ENCODE data around the gene DNALI1. TPM values are rescaled to one million over a fixed set of nuclear protein-coding genes. Genes with fewer than 3 reads are reported as not detected.

DNALI1 gene
- total and polyA plus RNA-seq, 2 of the 4 experiments (the other 2 are of a cell fraction) = 9.1 to 10.1 TPM

- Histone ChIP-seq H4K8ac (ENCODE audit: low read depth in 2 of 2, low read length in 2 of 2) (no peak overlapping the region), H3K4me2 (ENCODE audit: low read depth, low read length) (no peak overlapping the region), H3K9me3 (ENCODE audit: control insufficient read depth, insufficient read depth, low read length) (no peaks in the 10 kb centered on the region), H3K23ac (ENCODE audit: low read depth, low read length) (no peak overlapping the region), H2BK20ac (ENCODE audit: low read depth, low read length) (no peak overlapping the region), H2AFZ (replicated peaks; ENCODE audit: low read length, poor library complexity) (no peak overlapping the region), H3K27ac (ENCODE audit: insufficient read depth, low read length) (no peak overlapping the region), H2BK120ac (ENCODE audit: low read depth, low read length) (no peak overlapping the region), H3K9me1 (ENCODE audit: insufficient read depth, low read length) (no peaks in the 10 kb centered on the region), H4K91ac (ENCODE audit: insufficient read depth, low read depth, low read length) (no peak overlapping the region), H3K9ac (ENCODE audit: low read depth, low read length) (no peak overlapping the region), H3K4ac (ENCODE audit: low read depth, low read length) (no peak overlapping the region), H3K36me3 (ENCODE audit: control insufficient read depth, insufficient read depth, low read length) (peaks cover 57% of the 10 kb centered on the region), H2AK5ac (ENCODE audit: low read depth, low read length) (no peak overlapping the region), H4K5ac (ENCODE audit: low read depth, low read length) (no peak overlapping the region), H2BK15ac (ENCODE audit: low read depth, low read length) (no peak overlapping the region), H2AK9ac (replicated peaks; ENCODE audit: low read depth, low read length, poor library complexity) (no peak overlapping the region), H3K79me1 (ENCODE audit: low read depth in 1 of 2, low read length in 2 of 2) (peaks cover 12 to 29% of the 10 kb centered on the region in 2 experiments), H3K56ac (ENCODE audit: extremely low read depth, insufficient read depth, low read length) (no peak overlapping the region), H3K4me3 (ENCODE audit: insufficient read depth, low read depth, low read length) (no peak overlapping the region), H3K4me1 (ENCODE audit: control insufficient read depth, insufficient read depth, low read length) (peaks cover 10% of the 10 kb centered on the region), H3K27me3 (ENCODE audit: control insufficient read depth, insufficient read depth, low read length) (no peaks in the 10 kb centered on the region), H3K18ac (ENCODE audit: low read depth, low read length) (no peak overlapping the region), H3K14ac (replicated peaks; ENCODE audit: low read depth, low read length) (no peak overlapping the region), H4K20me1 (ENCODE audit: insufficient read depth, low read length) (peaks cover 11% of the 10 kb centered on the region), H2BK5ac (ENCODE audit: low read depth, low read length, poor library complexity, severe bottlenecking) (no peak overlapping the region)
- no peak for ATAC-seq (ENCODE audit: low read depth)
- TF ChIP-seq CEBPB (IDR thresholded peaks at IDR 0.05; ENCODE audit: low read depth, low read length) (peak; percentile 65), FOS (IDR thresholded peaks at IDR 0.05; ENCODE audit: low read depth, low read length) (no peak), BHLHE40 (IDR thresholded peaks at IDR 0.05; ENCODE audit: low read depth, low read length) (no peak), USF2 (IDR thresholded peaks at IDR 0.05; ENCODE audit: low read depth, low read length) (no peak), ELK1 (IDR thresholded peaks at IDR 0.05; ENCODE audit: borderline replicate concordance, low read depth, low read length) (no peak)
- no TSS peak for BruUV-seq (replicated peaks)
- DNase-seq = no peak
- ChIA-PET CTCF (no interaction called here), POLR2A (ENCODE audit: unreplicated experiment) (no interaction called here)
- whole genome bisulfite sequencing, 2 experiments (ENCODE audit: extremely low coverage in 2 of 2, insufficient read length in 1 of 2) = no CpG with 5 or more reads among the region's 3 CpGs
- in situ Hi-C loops (cut with MboI; ENCODE audit: low sequenced_read_pairs) (no loop called here), dilution Hi-C loops (cut with HindIII; ENCODE audit: low sequenced_read_pairs, unreplicated experiment) (no loop called here), intact Hi-C loops (cut with micrococcal nuclease) (loop anchor here (10.0 kb wide), 1 partner anchor 116 kb away; no protein-coding TSS in a partner anchor)
Observed at GRCh38 chr1:37570528-37571334, 14.0 kb downstream of the DNALI1 start.

Data from IMR-90 (cell line).